ENCODE measurements around the gene WFS1.

The WFS1 gene

GRCh38 chr4:6336166-6336565 lies 66.5 kb downstream of the WFS1 start:
- H3K9ac ChIP-seq (ENCODE audit: low read length), result no peak overlapping the region
- no peak overlapping the region for H3K27ac ChIP-seq (ENCODE audit: low read length)
- H3K4me3 ChIP-seq (ENCODE audit: low read length), result no peak overlapping the region
- no peaks in the 10 kb centered on the region for H4K20me1 ChIP-seq (ENCODE audit: insufficient read depth, low read length)
- no peaks in the 10 kb centered on the region for H3F3A ChIP-seq (ENCODE audit: insufficient read depth, low read length)
- H2AFZ ChIP-seq (ENCODE audit: low read length), result no peak overlapping the region
- peaks cover 83% of the 10 kb centered on the region for H3K27me3 ChIP-seq (replicated peaks; ENCODE audit: insufficient read depth, low read length)
- no peaks in the 10 kb centered on the region for H3K79me2 ChIP-seq (ENCODE audit: low read length)
- no peaks in the 10 kb centered on the region for H3K9me3 ChIP-seq (replicated peaks; ENCODE audit: insufficient read depth, low read length)
- no peak for DNase-seq
- no peaks in the 10 kb centered on the region for H3K9me2 ChIP-seq (replicated peaks; ENCODE audit: insufficient read depth, low read length)
- H3K4me2 ChIP-seq (ENCODE audit: low read depth, low read length), result no peak overlapping the region
- no peak for TF ChIP-seq EZH2phosphoT487 (IDR thresholded peaks at IDR 0.05; ENCODE audit: low read length)
- peaks cover 13% of the 10 kb centered on the region for H3K4me1 ChIP-seq (ENCODE audit: low read length)
- no peaks in the 10 kb centered on the region for H3K36me3 ChIP-seq (replicated peaks; ENCODE audit: insufficient read depth, low read length)

GRCh38 chr4:6337331-6337935 lies 67.8 kb downstream of the WFS1 start:
- H3K27me3 ChIP-seq (replicated peaks; ENCODE audit: insufficient read depth, low read length), result peaks cover 92% of the 10 kb centered on the region
- no peak overlapping the region for H3K4me3 ChIP-seq (ENCODE audit: low read length)

GRCh38 chr4:6338175-6338950 lies 68.7 kb downstream of the WFS1 start:
- no peak overlapping the region for H3K4me3 ChIP-seq (ENCODE audit: low read length)
- no peak for TF ChIP-seq EZH2phosphoT487 (IDR thresholded peaks at IDR 0.05; ENCODE audit: low read length)
- no peak for TF ChIP-seq CTCF (IDR thresholded peaks at IDR 0.05; ENCODE audit: low read length)
- TF ChIP-seq EZH2 (optimal IDR thresholded peaks at IDR 0.05; ENCODE audit: low read depth, low read length), result no peak
- H2AFZ ChIP-seq (ENCODE audit: low read length), result no peak overlapping the region
- peak; percentile 16 for DNase-seq
- H3K27ac ChIP-seq (ENCODE audit: low read length), result no peak overlapping the region
- peaks cover 13% of the 10 kb centered on the region for H3K4me1 ChIP-seq (ENCODE audit: low read length)
- no peak overlapping the region for H3K9ac ChIP-seq (ENCODE audit: low read length)
- H3K9me3 ChIP-seq (replicated peaks; ENCODE audit: insufficient read depth, low read length), result no peaks in the 10 kb centered on the region
- H3K4me2 ChIP-seq (ENCODE audit: low read depth, low read length), result peak overlapping the region; percentile 43
- no peaks in the 10 kb centered on the region for H3F3A ChIP-seq (ENCODE audit: insufficient read depth, low read length)
- no peaks in the 10 kb centered on the region for H4K20me1 ChIP-seq (ENCODE audit: insufficient read depth, low read length)
- H3K9me2 ChIP-seq (replicated peaks; ENCODE audit: insufficient read depth, low read length), result no peaks in the 10 kb centered on the region
- H3K27me3 ChIP-seq (replicated peaks; ENCODE audit: insufficient read depth, low read length), result peaks cover 92% of the 10 kb centered on the region
- H3K36me3 ChIP-seq (replicated peaks; ENCODE audit: insufficient read depth, low read length), result no peaks in the 10 kb centered on the region
- H3K79me2 ChIP-seq (ENCODE audit: low read length), result no peaks in the 10 kb centered on the region

More at GRCh38 chr4:6337331-6337935, 67.8 kb downstream of the WFS1 start:
- Histone ChIP-seq H3K79me2 (ENCODE audit: low read length) (no peaks in the 10 kb centered on the region), H3K9me3 (replicated peaks; ENCODE audit: insufficient read depth, low read length) (no peaks in the 10 kb centered on the region), H3K27ac (ENCODE audit: low read length) (no peak overlapping the region), H3K9ac (ENCODE audit: low read length) (no peak overlapping the region), H3K4me2 (ENCODE audit: low read depth, low read length) (peak overlapping the region; percentile 43; the same call in 1 of the 2 replicates), H3F3A (ENCODE audit: insufficient read depth, low read length) (no peaks in the 10 kb centered on the region), H3K4me1 (ENCODE audit: low read length) (peaks cover 13% of the 10 kb centered on the region), H3K36me3 (replicated peaks; ENCODE audit: insufficient read depth, low read length) (no peaks in the 10 kb centered on the region), H3K9me2 (replicated peaks; ENCODE audit: insufficient read depth, low read length) (no peaks in the 10 kb centered on the region), H2AFZ (ENCODE audit: low read length) (no peak overlapping the region), H4K20me1 (ENCODE audit: insufficient read depth, low read length) (no peaks in the 10 kb centered on the region)
- no peak for TF ChIP-seq EZH2phosphoT487 (IDR thresholded peaks at IDR 0.05; ENCODE audit: low read length)
- no peak for TF ChIP-seq EZH2 (optimal IDR thresholded peaks at IDR 0.05; ENCODE audit: low read depth, low read length)
- DNase-seq, result peak; percentile 5

- no peak overlapping the region for H3K4me2 ChIP-seq (ENCODE audit: low read depth, low read length)
Measured at GRCh38 chr4:6338951-6339817, 69.5 kb downstream of the WFS1 start.

More at GRCh38 chr4:6338951-6339817, 69.5 kb downstream of the WFS1 start:
- no peaks in the 10 kb centered on the region for H3K36me3 ChIP-seq (replicated peaks; ENCODE audit: insufficient read depth, low read length)
- no peak overlapping the region for H2AFZ ChIP-seq (ENCODE audit: low read length)
- no peaks in the 10 kb centered on the region for H3K9me3 ChIP-seq (replicated peaks; ENCODE audit: insufficient read depth, low read length)
- DNase-seq, result no peak
- H3K4me1 ChIP-seq (ENCODE audit: low read length), result peaks cover 13% of the 10 kb centered on the region
- H3K79me2 ChIP-seq (ENCODE audit: low read length), result no peaks in the 10 kb centered on the region
- no peak for TF ChIP-seq CTCF (IDR thresholded peaks at IDR 0.05; ENCODE audit: low read length)
- no peak for TF ChIP-seq EZH2 (optimal IDR thresholded peaks at IDR 0.05; ENCODE audit: low read depth, low read length)
- TF ChIP-seq EZH2phosphoT487 (IDR thresholded peaks at IDR 0.05; ENCODE audit: low read length), result no peak
- H4K20me1 ChIP-seq (ENCODE audit: insufficient read depth, low read length), result no peaks in the 10 kb centered on the region
- H3K4me3 ChIP-seq (ENCODE audit: low read length), result no peak overlapping the region
- H3K9ac ChIP-seq (ENCODE audit: low read length), result no peak overlapping the region
- H3K27ac ChIP-seq (ENCODE audit: low read length), result no peak overlapping the region
- H3K9me2 ChIP-seq (replicated peaks; ENCODE audit: insufficient read depth, low read length), result no peaks in the 10 kb centered on the region
- no peaks in the 10 kb centered on the region for H3F3A ChIP-seq (ENCODE audit: insufficient read depth, low read length)
- peaks cover 91% of the 10 kb centered on the region for H3K27me3 ChIP-seq (replicated peaks; ENCODE audit: insufficient read depth, low read length)
